Putamen (tissue), 1 donor: ENCODE data around the gene MAGEC3.
A peak's percentile ranks its signal among the peaks of the same experiment; 100 is the strongest.
"Not testable (repeated sequence)": the region's sequence is repeated elsewhere in the genome, so short reads cannot be mapped to it uniquely, and the experiment has no call there.

ENCODE experiments used
- DNase-seq: peaks from one replicate; pipeline ENCODE4 v3.0.0-alpha.2; 2016; ENCODE audit warnings: low spot score

Gene MAGEC3, protein sequence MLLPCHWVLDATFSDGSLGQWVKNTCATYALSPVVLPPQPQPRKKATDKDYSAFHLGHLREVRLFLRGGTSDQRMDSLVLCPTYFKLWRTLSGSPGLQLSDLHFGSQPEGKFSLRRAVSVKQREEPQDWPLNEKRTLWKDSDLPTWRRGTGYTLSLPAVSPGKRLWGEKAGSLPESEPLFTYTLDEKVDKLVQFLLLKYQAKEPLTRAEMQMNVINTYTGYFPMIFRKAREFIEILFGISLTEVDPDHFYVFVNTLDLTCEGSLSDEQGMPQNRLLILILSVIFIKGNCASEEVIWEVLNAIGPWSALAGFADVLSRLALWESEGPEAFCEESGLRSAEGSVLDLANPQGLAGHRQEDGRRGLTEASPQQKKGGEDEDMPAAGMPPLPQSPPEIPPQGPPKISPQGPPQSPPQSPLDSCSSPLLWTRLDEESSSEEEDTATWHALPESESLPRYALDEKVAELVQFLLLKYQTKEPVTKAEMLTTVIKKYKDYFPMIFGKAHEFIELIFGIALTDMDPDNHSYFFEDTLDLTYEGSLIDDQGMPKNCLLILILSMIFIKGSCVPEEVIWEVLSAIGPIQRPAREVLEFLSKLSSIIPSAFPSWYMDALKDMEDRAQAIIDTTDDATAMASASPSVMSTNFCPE

DNA sequence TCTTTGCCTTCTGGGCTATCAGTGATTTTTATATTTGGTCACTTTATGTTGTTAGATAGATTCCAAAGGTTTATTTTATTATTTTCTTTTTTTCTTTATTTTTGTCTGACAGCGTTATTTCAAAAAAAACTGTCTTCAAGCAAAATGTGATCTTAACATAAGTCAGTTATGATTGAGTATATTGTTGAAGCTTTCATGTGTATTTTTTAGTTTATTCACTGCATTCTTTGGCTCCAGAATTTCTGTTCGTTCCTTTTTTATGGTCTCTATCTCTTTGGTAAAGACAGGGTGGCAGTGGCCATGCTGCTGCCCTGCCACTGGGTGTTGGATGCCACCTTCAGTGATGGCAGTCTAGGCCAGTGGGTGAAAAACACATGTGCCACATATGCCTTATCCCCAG is at the start of gene MAGEC3:
TSS of gene MAGEC3 (plus strand) at position 301 of the 400 bp plus-strand sequence. CDS start at position 301, 0 bp downstream.
- no peak for DNase-seq

DNA sequence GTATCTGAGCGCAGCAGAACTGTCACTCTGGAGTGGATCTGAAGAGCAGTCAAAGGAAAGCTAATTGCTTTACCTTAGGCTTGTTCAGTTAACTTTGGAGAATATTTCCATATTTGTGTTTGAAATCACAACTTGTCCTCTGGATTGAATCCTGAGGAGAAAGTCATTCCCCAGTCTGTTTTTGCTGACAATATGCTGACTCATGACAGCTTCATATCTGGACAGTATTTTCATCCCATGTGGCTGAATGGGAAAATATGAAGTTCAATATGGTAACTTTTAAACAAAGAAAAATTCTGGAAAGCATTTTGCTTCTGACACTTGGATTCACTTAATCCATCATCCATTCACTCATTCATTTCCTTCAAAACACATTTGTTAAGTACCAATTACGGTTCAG is 46.3 kb upstream of the MAGEC3 start:
- no peak for DNase-seq

DNA sequence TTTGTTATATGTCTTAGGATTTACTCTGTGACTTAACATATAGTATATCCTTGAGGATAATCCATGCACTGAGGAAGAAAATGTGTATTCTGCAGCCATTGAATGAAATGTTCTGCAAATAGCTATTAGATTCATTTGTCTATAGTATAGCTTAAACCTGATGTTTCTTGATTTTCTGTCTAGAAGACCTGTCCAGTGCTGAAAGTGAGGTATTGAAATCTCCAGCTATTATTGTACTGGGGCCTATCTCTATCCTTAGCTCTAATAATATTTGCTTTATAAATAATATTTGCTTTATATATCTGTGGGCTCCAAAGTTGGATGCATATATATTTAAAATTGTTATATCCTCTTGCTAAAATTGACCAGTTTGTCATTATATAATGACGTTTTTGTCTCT is 26.7 kb upstream of the MAGEC3 start:
- DNase-seq = no peak

DNA sequence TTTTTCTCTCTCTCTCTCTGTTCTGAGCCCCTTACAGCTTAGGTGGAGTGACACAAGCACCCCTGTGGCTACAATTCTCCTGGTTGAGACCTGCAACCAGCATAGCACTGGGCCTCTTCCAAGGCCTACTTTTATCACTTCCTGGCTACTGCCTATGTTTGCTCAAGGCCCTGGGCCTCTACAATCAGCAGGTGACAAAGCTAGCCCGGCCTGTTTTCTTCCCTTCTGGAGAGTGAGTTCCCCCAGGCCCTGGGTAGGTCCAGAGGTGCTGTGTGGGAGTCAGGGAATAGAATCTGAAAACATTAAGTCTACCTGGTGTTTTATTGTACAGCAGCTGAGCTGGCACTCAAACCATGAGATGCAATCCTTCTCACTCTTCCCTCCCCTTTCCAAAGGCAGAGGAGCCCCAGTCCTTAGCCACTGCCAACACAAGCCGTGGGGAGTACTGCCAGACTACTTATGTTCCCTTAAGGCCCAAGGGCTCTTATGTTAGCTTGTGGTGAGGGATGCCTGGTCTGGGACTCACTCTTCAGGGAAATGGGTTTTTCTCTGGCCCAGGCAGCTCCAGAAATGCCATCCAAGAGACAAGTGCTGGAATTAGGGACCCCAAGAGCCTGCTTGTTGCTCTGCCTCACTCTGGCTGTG is 23.8 kb upstream of the MAGEC3 start:
- no peak for DNase-seq

DNA sequence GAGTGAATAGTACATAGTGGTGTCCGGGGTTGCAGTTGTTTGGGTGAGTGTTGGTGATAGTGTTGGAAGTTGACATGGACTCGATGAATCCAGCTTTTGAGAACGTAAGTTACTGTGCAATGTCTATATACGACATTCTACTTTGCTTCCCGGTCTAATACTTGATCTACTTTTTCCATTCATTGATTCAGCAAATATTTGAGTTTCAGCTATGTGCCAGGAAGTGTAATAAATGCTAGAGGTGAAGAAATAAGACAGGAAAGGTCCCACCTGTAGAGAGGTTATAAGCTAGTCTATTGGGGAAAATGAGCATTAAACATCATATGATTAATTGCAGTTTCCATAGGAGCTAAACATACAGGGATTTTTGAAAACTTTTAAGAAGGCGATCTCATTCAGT is 22.2 kb upstream of the MAGEC3 start:
- DNase-seq = no peak

DNA sequence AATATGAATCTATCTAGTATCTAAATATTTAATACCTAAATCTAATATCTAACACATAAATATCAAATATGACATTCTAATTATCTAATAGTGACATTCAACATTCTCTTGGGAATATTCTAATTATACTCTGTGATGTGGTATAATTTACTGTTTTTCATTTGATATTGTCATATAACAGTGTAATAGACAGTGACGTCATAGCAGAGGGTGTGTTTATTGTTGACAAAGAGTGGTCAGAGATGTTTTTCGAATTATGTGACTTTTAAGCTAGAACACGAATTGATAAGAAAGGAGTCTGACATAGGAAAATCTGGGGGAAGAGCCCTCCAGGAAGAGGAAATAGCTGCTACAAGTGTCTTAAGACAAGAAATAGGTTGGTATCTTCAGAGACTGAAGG is 5.9 kb upstream of the MAGEC3 start:
- no peak for DNase-seq

DNA sequence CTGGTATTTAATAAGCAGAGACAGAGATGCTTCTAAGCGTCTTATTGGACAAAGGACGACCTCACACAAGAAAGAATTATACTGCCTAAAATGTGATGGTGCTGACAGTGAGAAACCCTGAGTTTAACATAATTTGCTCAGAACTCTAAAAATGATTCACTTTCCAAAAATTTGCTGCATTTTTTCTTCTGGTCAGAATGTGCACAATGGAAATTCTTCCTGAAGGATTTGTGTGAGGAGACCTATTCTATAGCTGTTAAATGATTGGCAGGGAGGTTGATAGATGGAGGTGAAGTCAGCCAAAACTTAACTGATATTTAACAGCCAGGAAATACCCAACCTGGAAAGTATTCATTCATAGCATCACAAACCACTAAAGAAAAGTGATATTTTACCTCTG is 1.7 kb downstream of the MAGEC3 start:
- DNase-seq = no peak

DNA sequence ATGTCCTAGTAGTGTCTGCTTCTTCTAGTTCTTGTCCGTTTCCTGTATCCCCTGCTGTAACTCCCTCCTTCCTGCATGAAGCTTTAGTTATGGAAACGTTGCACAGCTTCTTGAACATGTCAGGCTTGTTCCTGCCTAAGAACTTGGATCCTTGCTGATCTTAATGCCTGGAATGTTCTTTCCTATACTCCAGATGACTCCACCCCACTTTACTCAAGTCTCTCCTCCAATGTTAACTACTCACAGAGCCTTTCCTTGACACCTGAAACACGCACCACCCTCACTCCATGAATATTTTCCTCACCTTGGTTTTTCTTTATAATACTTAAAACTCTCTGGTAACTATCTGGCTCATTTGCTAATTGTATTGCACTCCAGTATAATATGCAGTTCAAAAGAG is 19.4 kb downstream of the MAGEC3 start:
- no peak for DNase-seq

DNA sequence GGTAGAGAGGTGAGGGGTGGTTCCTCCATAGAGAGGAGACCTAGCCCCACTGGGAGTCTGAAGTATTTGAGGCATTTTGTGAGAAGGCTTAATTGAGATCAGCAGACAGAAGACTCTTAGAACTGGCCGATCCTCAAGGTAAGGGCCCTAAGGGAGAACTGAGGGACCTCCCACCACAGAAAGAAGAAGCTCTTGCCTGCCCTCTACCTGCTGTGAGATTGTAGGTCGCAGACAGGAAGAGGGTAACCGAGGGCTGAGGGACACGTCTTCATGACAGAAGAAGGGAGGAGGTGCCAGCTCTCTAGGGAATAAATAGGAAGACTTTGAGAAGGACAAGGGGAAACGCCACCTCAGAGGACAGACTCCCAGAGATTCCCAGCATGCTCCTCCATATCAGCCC is 41.5 kb downstream of the MAGEC3 start:
- DNase-seq = no peak

DNA sequence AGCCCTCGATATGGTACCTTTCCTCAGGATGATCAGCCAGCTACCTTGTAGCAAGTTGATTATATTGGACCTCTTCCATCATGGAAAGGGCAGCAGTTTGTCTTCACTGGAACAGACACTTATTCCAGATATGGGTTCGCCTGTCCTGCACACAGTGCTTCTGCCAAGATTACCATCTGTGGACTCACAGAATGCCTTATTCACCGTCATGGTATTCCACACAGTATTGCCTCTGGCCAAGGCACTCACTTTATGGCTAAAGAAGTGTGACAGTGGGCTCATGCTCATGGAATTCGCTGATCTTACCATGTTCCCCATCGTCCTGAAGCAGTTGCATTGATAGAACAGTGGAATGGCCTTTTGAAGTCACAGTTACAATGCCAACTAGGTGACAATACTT is 50.7 kb downstream of the MAGEC3 start:
- DNase-seq = not testable (repeated sequence)

DNA sequence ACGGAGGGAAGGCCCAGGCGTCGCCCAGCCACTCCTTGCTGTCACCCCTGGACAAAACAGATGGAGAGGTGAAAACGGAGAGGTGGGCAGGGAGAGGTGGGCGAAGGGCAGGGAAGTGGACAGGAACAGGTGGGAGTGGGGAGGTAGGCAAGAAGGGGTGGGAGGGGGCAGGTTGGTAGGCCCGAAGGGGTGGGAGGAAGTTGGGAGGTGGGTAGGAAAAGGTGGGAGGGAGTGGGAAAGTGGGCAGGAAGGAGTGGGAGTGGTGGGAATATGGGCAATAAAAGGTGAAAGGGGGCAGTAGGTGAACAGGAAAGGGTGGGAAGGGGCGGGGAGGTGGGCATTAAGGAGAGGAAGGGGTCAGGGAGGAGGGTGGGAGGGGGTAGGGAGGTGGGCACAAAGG is 56.6 kb downstream of the MAGEC3 start:
- DNase-seq = no peak

DNA sequence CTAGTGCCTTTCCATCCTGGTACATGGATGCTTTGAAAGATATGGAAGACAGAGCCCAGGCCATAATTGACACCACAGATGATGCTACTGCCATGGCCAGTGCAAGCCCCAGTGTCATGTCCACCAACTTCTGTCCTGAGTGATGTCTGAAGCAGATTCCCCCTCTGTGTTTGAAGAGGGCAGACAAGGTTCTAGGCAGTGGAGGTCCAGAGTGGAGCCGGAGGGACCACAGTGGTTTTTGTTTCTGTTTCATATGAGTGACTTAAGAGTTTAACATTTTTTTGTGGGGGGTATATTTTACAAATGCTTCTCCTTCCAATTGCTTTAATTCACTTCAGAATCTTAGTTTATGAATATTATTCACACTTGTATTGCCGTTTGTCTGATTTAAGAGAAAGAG is 59.6 kb downstream of the MAGEC3 start:
- no peak for DNase-seq

DNA sequence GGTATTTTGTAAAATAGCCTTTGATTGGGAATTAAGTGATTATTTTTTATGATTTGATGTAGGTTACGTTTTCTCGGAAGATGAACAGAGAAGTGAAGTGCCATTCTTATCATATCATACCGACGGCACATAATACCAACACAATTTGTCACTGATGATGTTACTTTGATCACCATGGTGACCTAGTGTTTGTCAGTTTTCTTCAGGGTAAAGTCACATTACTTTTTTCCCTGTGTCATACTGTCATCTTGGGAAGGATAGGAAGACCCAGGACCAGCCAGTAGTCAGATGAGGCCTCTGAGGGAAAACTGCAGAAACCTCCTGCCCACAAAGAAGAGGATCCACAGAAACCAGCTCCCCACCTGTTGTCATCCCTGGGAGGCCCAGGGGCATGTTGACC is 64.2 kb downstream of the MAGEC3 start:
- no peak for DNase-seq

DNA sequence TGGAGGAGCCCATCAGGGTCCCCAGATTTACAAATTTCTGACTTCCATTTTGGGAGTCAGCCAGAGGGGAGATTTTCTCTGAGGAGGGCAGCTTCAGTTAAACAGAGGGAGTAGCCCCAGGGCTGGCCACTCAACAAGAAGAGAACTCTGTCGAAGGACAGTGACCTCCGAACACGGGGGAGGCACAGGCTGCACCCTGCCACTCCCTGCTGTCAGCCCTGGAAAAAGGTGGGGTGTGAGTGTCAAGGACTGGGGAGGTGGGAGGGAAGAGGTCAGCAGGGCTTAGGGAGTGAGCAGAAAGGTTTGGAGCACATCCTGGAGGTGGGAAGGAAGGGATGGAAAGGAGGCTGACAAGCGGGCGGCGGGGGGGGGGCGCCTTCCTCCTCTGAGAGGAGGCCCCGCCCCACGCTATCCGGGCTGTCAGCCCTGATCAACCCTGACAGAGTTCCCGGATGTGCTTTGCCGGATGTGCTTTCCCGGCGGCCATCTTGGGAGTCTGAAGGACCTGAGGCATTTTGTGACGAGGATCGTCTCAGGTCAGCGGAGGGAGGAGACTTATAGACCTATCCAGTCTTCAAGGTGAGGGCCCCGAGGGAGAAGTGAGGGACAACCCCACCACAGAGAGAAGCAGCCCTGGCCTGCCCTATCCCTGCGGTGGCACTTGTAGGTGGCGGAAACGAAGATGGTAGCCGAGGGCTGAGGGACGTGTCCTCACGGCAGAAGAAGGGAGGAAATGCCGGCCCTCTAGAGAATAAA is 65.5 kb downstream of the MAGEC3 start, which contains the start of gene MAGEC1:
TSS of gene MAGEC1 (plus strand) at position 495 of the 756 bp plus-strand sequence. CDS start 1,179 bp downstream, outside the sequence.
- no peak for DNase-seq

DNA sequence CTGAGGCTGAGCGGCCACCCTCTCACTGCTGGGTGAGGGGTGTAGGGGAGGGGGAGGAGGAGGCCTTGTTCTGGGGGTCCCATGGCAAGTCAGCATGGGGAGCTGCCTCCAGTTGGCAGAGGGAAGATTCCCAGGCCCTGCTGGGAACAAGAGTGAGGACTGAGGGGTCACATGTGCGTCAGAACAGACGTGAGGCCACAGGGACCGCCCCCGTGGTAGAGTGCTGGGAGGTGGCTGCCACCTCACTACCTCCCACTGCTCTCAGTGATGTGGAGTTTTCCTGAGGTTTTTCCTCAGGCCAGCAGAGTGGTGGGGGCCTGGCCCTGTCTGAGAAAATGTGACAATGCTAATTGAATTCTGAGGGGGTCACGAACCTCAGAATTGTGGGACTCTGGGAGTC is 66.1 kb downstream of the MAGEC3 start:
- no peak for DNase-seq

DNA sequence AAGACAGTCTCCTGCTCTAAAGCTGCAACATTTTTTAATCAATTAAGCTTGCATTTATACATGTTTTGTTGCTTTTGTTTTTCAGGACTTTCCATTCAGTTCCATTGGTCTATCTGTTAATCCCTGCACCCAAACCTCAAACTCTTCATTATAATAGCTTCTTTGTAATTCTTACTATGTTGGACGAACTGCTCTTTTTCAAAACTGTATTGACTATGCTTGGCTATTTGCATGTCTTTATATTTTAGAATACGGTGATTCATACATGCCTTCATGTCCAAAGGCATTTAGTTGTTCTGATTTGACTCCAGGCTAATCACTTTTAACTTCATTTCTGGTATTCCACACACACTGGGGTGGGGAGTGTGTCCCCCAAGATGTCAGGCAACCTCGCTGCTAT is 79.7 kb downstream of the MAGEC3 start:
- DNase-seq = no peak

DNA sequence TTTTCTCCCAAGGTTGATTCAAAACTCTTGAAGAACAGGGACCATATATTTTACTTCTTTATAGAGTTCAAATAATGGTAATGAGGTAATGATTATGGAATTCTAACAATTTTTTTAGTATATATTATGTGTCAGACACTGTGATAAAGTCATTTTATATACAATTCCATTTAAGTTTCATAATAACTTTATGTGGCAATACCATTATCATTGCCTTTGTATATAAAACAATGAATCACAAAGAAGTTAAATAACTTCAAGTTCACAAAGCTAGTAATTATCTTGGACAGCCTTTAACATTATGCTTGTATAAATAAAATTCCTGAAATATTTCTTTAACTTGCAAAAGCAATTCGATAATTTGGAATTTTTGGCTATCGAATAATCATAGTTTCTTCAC is 86.2 kb downstream of the MAGEC3 start:
- no peak for DNase-seq

DNA sequence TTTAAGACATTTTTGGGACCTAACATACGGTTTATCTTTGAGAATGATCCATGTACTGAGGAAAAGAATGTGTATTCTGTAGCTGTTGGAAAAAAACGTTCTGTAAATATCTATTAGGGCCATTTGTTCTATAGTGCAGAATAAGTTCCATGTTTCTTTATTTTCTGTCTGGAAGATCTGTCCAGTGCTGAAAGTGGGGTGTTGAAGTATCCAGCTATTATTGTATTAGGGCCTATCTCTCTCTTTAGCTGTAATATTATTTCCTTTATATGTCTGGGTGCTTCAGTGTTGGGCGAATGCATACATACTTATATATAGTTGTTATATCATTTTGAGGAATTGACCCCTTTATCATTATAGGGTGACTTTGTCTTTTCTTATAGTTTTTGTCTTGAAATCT is 90.3 kb downstream of the MAGEC3 start:
- DNase-seq = no peak

DNA sequence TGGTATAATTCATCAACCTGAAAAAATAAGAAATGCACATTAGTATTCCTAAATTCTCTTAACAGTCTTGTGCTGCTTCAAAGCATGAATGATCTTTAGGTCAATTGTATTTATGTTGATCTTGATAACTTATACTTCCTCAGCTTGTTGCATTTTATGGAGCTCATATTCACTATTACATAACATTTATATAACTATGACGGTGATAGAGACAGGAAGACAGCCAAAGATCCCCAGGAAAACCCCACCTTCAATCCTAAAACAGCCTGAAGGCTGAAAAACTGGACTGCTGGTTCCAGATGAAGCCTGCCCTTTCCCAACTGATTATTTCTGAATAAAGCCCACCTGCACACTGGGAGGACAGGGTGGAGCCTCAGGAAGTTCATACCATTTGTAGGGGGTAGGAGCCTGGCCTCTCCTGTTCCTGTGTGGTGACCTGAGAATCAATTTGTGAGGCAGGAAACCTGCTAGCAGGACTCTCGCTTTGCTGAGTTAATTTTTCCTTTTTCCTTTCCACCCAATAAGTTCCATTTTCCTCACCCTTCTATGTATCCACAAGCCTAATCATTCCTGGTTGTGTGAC is 96.0 kb downstream of the MAGEC3 start:
- no peak for DNase-seq

DNA sequence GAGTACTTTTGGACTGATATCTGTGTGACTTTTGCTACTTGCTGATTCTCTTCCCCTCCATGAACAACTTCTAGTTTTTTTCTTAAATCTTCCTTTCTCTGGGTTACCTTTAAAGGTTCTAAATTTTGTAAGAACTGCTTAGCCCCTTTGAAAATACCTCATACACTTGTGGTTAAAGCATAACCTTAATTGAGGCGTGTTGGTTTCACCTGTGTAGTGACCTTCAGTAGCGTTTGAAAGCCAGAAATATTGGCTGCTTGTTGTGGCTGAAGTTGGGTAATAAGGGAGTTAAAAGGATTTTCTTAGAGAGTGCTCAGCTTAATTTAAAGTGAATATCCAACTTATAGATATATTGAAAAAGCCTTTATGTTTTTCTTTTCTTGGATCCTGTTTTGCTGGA is 97.5 kb downstream of the MAGEC3 start:
- DNase-seq = no peak

DNA sequence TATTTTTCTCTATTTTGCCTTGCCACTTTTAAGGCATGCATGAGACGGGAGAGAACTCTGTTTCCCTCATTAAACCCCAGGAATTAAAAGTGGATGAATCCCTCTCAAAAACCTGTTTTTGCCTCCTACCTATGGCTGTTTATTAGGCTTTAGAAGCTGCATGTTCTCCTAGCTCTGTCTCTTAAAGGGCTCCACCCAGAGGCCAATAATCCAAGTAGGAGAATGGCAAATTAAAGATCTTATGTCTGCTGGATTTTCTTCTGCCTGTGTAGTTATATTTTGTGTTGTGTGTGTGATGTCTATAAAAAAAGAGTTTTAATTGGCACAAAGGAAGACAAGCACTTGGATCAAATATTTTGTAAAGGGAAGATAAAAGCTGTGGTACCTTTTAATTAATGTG is 98.0 kb downstream of the MAGEC3 start:
- DNase-seq = peak; percentile 1

DNA sequence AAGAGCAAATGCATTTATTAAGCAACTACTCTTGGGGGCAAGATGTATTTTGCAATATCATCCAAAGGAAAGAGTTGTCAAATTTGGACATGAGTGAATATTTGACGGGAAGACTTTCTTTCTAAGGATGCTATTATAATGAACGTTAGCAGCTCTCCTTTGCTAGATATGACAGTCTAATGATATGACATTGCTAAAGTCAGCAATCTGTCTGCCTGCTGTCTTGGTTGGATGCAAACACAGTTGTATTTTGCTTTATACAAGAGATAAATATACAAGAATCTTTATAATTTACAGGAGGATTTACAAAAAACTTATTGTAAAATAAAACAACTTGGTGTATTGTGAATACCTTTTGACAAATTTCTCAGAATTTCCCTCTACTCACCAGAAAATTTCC is 103.1 kb downstream of the MAGEC3 start:
- DNase-seq = no peak
